Endodermal cell (in vitro differentiated cells): ENCODE results near the gene GLOD4. TPM values are rescaled to one million over a fixed set of nuclear protein-coding genes. Genes with fewer than 3 reads are reported as not detected.
"Not testable (repeated sequence)": the region's sequence is repeated elsewhere in the genome, so short reads cannot be mapped to it uniquely, and the experiment has no call there.

Source experiments
- DNase-seq: peaks from one replicate; pipeline ENCODE4 v3.0.0-alpha.2; 2017
- H3K27ac ChIP-seq: 2 replicates; pipeline ENCODE4 v1.5.1; 2013; ENCODE audit warnings: mild to moderate bottlenecking, low read depth, low read length, moderate library complexity
- H3K27me3 ChIP-seq: 2 replicates; pipeline ENCODE4 v1.6.1; 2013; ENCODE audit warnings: mild to moderate bottlenecking, low read length, moderate library complexity; ENCODE audit not compliant: insufficient read depth, control insufficient read depth, poor library complexity, severe bottlenecking
- H3K36me3 ChIP-seq: 2 replicates; pipeline ENCODE4 v1.7.0; 2013; ENCODE audit warnings: mild to moderate bottlenecking, low read length, moderate library complexity; ENCODE audit not compliant: control insufficient read depth, insufficient read depth
- H3K4me1 ChIP-seq: one replicate; pipeline ENCODE4 v1.7.0; 2013; ENCODE audit warnings: low read length; ENCODE audit not compliant: control insufficient read depth, insufficient read depth
- H3K4me3 ChIP-seq: 2 replicates; pipeline ENCODE4 v1.5.1; 2013; ENCODE audit warnings: mild to moderate bottlenecking, low read length, moderate library complexity
- H3K9ac ChIP-seq: 2 replicates; pipeline ENCODE4 v1.6.1; 2013; ENCODE audit warnings: mild to moderate bottlenecking, low read length, moderate library complexity; ENCODE audit not compliant: poor library complexity, severe bottlenecking; ENCODE audit errors: extremely low read depth
- H3K9me3 ChIP-seq: 2 replicates; pipeline ENCODE4 v1.6.1; 2013; ENCODE audit warnings: mild to moderate bottlenecking, low read length, moderate library complexity; ENCODE audit not compliant: control insufficient read depth
- H3K27ac Mint-ChIP-seq: 2 replicates; pipeline ENCODE4 v1.8.0; 2020; ENCODE audit warnings: mixed read lengths
- H3K27me3 Mint-ChIP-seq: 2 replicates; pipeline ENCODE4 v1.8.0; 2021; ENCODE audit warnings: mild to moderate bottlenecking, mixed read lengths; ENCODE audit not compliant: insufficient read depth
- H3K36me3 Mint-ChIP-seq: 2 replicates; pipeline ENCODE4 v1.8.0; 2020; ENCODE audit warnings: low read depth, mixed read lengths
- H3K4me1 Mint-ChIP-seq: 2 replicates; pipeline ENCODE4 v1.8.0; 2020; ENCODE audit warnings: mixed read lengths
- H3K4me3 Mint-ChIP-seq: 2 replicates; pipeline ENCODE4 v1.8.0; 2020; ENCODE audit warnings: mild to moderate bottlenecking, moderate library complexity, mixed read lengths
- H3K9me3 Mint-ChIP-seq: 2 replicates; pipeline ENCODE4 v1.8.0; 2020; ENCODE audit warnings: mild to moderate bottlenecking, mixed read lengths
- CTCF ChIP-seq: fragments of 200-600 bp; sonication (generic); conservative IDR thresholded peaks from 2 replicates; pipeline ENCODE4 v1.5.0; 2021; ENCODE audit warnings: antibody characterized with exemption, mild to moderate bottlenecking
- WGBS, 2 experiments: methylation state at CpG; one replicate each; pipeline versions ENCODE4 v1.1.5 to v1.1.7; 2013; ENCODE audit warnings: missing lambda C conversion rate in 2 of 2, mixed read lengths in 1 of 2; ENCODE audit not compliant: insufficient coverage in 1 of 2, insufficient read length in 1 of 2; 5-methylcytosine and 5-hydroxymethylcytosine counted together
- total RNA-seq, 2 donors: library from RNA; stranded (reverse); fragmentation: NEBNext Ultra II Directional in 1 of 2; extraction: Animal tissue kit (Norgen Biotek cat#: 25700) in 1 of 2; gene quantifications; 2 replicates in 1 of 2; 3 replicates in 1 of 2; pipeline ENCODE4 v1.2.1, GENCODE V29; 2021

The GLOD4 gene
- total RNA-seq, 2 donors from 2014 or later, result 81.6 to 95.1 TPM

- Mint-ChIP-seq H3K9me3 (peaks cover 2% of the 10 kb centered on the region), H3K36me3 (peaks cover 60% of the 10 kb centered on the region), H3K27ac (peak overlapping the region; percentile 41), H3K4me1 (no peaks in the 10 kb centered on the region), H3K27me3 (no peaks in the 10 kb centered on the region), H3K4me3 (no peak overlapping the region)
- 92 to 96% methylated on average over 7 to 13 of the region's 13 CpGs for WGBS, 2 experiments
- peak overlapping the region; percentile 76 for H3K27ac ChIP-seq
- H3K27me3 ChIP-seq, result no peaks in the 10 kb centered on the region
- no peak overlapping the region for H3K4me3 ChIP-seq
- H3K4me1 ChIP-seq, result peaks cover 2% of the 10 kb centered on the region
- TF ChIP-seq CTCF, result no peak
- no peak for DNase-seq
- no peak overlapping the region for H3K9ac ChIP-seq
- no peaks in the 10 kb centered on the region for H3K9me3 ChIP-seq
- peaks cover 67% of the 10 kb centered on the region for H3K36me3 ChIP-seq
These were observed 24.3 kb upstream of the GLOD4 start for GRCh38 chr17:806346-806745.

GRCh38 chr17:805886-806285, 23.8 kb upstream of the GLOD4 start:
- DNase-seq, H3K9me3 Mint-ChIP-seq, H3K4me1 Mint-ChIP-seq, H3K4me3 Mint-ChIP-seq, H3K27me3 Mint-ChIP-seq, H3K9ac ChIP-seq, H3K9me3 ChIP-seq, H3K4me3 ChIP-seq, H3K27me3 ChIP-seq, H3K27ac Mint-ChIP-seq, H3K4me1 ChIP-seq: not testable (repeated sequence)
- Histone ChIP-seq H3K36me3 (peaks cover 66% of the 10 kb centered on the region), H3K27ac (peak overlapping the region; percentile 76)
- WGBS, 2 experiments, result 93 to 94% methylated on average over 7 to 17 of the region's 23 CpGs
- H3K36me3 Mint-ChIP-seq, result peaks cover 58% of the 10 kb centered on the region

GRCh38 chr17:804541-805435, 22.7 kb upstream of the GLOD4 start:
- Histone ChIP-seq H3K9ac (no peak overlapping the region), H3K27ac (peak overlapping the region; percentile 99), H3K27me3 (no peaks in the 10 kb centered on the region), H3K4me3 (no peak overlapping the region), H3K36me3 (peaks cover 70% of the 10 kb centered on the region), H3K4me1 (peaks cover 2% of the 10 kb centered on the region), H3K9me3 (no peaks in the 10 kb centered on the region)
- no peak for DNase-seq
- no peaks in the 10 kb centered on the region for H3K27me3 Mint-ChIP-seq
- no peaks in the 10 kb centered on the region for H3K4me1 Mint-ChIP-seq
- no peak overlapping the region for H3K27ac Mint-ChIP-seq
- H3K9me3 Mint-ChIP-seq, result no peaks in the 10 kb centered on the region
- TF ChIP-seq CTCF, result no peak
- no peak overlapping the region for H3K4me3 Mint-ChIP-seq
- H3K36me3 Mint-ChIP-seq, result peaks cover 56% of the 10 kb centered on the region
- WGBS, 2 experiments, result 77 to 92% methylated on average over 24 to 41 of the region's 41 CpGs
